Trophoblast cell (in vitro differentiated cells and primary cell): ENCODE measurements around the gene KCNQ1OT1.

ENCODE experiments used
- DNase-seq, 2 donors: peaks; one replicate each; pipeline ENCODE4 v3.0.0-alpha.2; 2016
- H2AFZ ChIP-seq: 2 replicates; pipeline ENCODE4 v1.6.1; 2013; ENCODE audit warnings: low read length, moderate library complexity, mild to moderate bottlenecking; ENCODE audit not compliant: insufficient read depth, poor library complexity
- H2AK5ac ChIP-seq: 2 replicates; pipeline ENCODE4 v1.6.1; 2013; ENCODE audit warnings: mild to moderate bottlenecking, low read length
- H2BK120ac ChIP-seq: 2 replicates; pipeline ENCODE4 v1.6.1; 2013; ENCODE audit warnings: low read length, mild to moderate bottlenecking, moderate library complexity; ENCODE audit not compliant: insufficient read depth, poor library complexity
- H2BK12ac ChIP-seq: 2 replicates; pipeline ENCODE4 v1.6.1; 2013; ENCODE audit warnings: mild to moderate bottlenecking, low read length, moderate library complexity
- H2BK5ac ChIP-seq: 2 replicates; pipeline ENCODE4 v1.6.1; 2013; ENCODE audit warnings: low read length, low read depth, moderate library complexity, mild to moderate bottlenecking; ENCODE audit not compliant: poor library complexity
- H3K14ac ChIP-seq: 2 replicates; pipeline ENCODE4 v1.6.1; 2013; ENCODE audit warnings: mild to moderate bottlenecking, low read length
- H3K18ac ChIP-seq: 2 replicates; pipeline ENCODE4 v1.6.1; 2013; ENCODE audit warnings: mild to moderate bottlenecking, low read length
- H3K23ac ChIP-seq: 2 replicates; pipeline ENCODE4 v1.6.1; 2013; ENCODE audit warnings: low read length
- H3K27ac ChIP-seq: 2 replicates; pipeline ENCODE4 v1.5.1; 2013; ENCODE audit warnings: low read depth, mild to moderate bottlenecking, inconsistent platforms, low read length, moderate library complexity
- H3K27me3 ChIP-seq: 2 replicates; pipeline ENCODE4 v1.6.1; 2013; ENCODE audit warnings: inconsistent platforms, mild to moderate bottlenecking, low read length, moderate library complexity; ENCODE audit not compliant: insufficient read depth
- H3K36me3 ChIP-seq, 2 experiments: 1 replicate in 1 of 2; 2 replicates in 1 of 2; pipeline ENCODE4 v1.6.1; 2013; ENCODE audit warnings: low read length in 2 of 2, mild to moderate bottlenecking in 2 of 2, moderate library complexity in 1 of 2; ENCODE audit not compliant: insufficient read depth in 2 of 2, control insufficient read depth in 1 of 2
- H3K4ac ChIP-seq: 2 replicates; pipeline ENCODE4 v1.6.1; 2013; ENCODE audit warnings: low read depth, mild to moderate bottlenecking, low read length, moderate library complexity
- H3K4me1 ChIP-seq, 2 experiments: 1 replicate in 1 of 2; 2 replicates in 1 of 2; pipeline ENCODE4 v1.6.1; 2013; ENCODE audit warnings: low read length in 2 of 2, mild to moderate bottlenecking in 2 of 2, moderate library complexity in 1 of 2; ENCODE audit not compliant: insufficient read depth in 2 of 2, control insufficient read depth in 1 of 2
- H3K4me2 ChIP-seq: 2 replicates; pipeline ENCODE4 v1.6.1; 2013; ENCODE audit warnings: inconsistent platforms, mild to moderate bottlenecking, low read length, moderate library complexity
- H3K4me3 ChIP-seq: 2 replicates; pipeline ENCODE4 v1.5.1; 2013; ENCODE audit warnings: mild to moderate bottlenecking, low read depth, low read length, inconsistent platforms
- H3K79me1 ChIP-seq: one replicate; pipeline ENCODE4 v1.6.1; 2013; ENCODE audit warnings: low read length
- H3K79me2 ChIP-seq: 2 replicates; pipeline ENCODE4 v1.6.1; 2013; ENCODE audit warnings: low read length, mild to moderate bottlenecking; ENCODE audit not compliant: control insufficient read depth, insufficient read depth, poor library complexity
- H3K9ac ChIP-seq: 2 replicates; pipeline ENCODE4 v1.6.1; 2013; ENCODE audit warnings: mild to moderate bottlenecking, low read length
- H3K9me3 ChIP-seq: 2 replicates; pipeline ENCODE4 v1.6.1; 2013; ENCODE audit warnings: low read depth, mild to moderate bottlenecking, control low read depth, inconsistent platforms, low read length; ENCODE audit not compliant: insufficient read depth
- H4K12ac ChIP-seq: 2 replicates; pipeline ENCODE4 v1.6.1; 2013; ENCODE audit warnings: low read depth, mild to moderate bottlenecking, low read length, moderate library complexity
- H4K8ac ChIP-seq: 2 replicates; pipeline ENCODE4 v1.6.1; 2013; ENCODE audit warnings: low read depth, mild to moderate bottlenecking, low read length, moderate library complexity
- H4K91ac ChIP-seq: one replicate; pipeline ENCODE4 v1.6.1; 2013; ENCODE audit warnings: low read depth, mild to moderate bottlenecking, low read length, moderate library complexity
- WGBS: extraction: QIAGEN DNeasy Blood & Tissue Kit; methylation state at CpG from one replicate; pipeline ENCODE4 v1.1.7; 2013; ENCODE audit warnings: missing lambda C conversion rate; ENCODE audit not compliant: insufficient read length, insufficient coverage; ENCODE audit errors: extremely low coverage; 5-methylcytosine and 5-hydroxymethylcytosine counted together

Gene KCNQ1OT1

DNA sequence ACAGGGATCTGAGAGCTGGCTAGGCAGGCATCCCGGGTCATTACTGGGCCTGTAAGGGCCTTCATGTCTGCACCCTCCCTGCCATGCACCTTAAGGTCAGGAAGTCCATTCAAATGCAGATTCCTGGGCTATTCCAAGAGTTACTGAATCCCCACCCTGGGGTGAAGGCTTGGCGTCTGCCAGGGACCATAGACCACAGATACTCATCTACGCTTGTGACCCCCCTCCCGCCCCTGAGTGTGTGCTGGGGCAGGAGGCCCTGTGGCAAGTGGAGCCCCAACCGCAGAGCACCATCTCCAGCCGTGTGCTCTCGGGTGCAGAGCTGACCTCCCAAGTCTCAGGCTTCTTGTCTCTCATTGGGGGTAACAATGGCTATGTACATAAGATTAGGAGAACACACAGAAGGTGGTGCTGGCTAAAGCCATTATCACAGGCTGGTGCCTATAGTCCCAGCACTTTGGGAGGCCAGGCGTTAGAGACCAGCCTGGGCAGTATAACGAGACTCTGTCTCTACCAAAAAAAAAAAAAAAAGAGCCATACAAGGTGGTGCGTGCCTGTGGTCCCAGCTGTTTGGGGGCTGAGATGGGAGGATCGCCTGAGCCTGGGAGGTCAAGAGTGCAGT is 19.1 kb upstream of the KCNQ1OT1 start:
- Histone ChIP-seq H3K18ac (no peak overlapping the region), H2AFZ (no peak overlapping the region), H3K23ac (no peak overlapping the region), H2BK5ac (no peak overlapping the region), H3K14ac (no peak overlapping the region), H4K91ac (no peak overlapping the region), H3K4me1 (no peaks in the 10 kb centered on the region), H2BK12ac (no peak overlapping the region), H3K27ac (no peak overlapping the region), H3K79me1 (no peaks in the 10 kb centered on the region), H3K27me3 (no peaks in the 10 kb centered on the region), H3K4me3 (no peak overlapping the region), H2AK5ac (no peak overlapping the region), H3K9me3 (peaks cover 7% of the 10 kb centered on the region), H3K79me2 (no peaks in the 10 kb centered on the region), H3K9ac (no peak overlapping the region), H4K8ac (no peak overlapping the region), H2BK120ac (no peak overlapping the region), H3K4me2 (no peak overlapping the region), H3K4ac (no peak overlapping the region), H4K12ac (no peak overlapping the region), H3K36me3 (no peaks in the 10 kb centered on the region)
- no CpG with 5 or more reads among the region's 11 CpGs for WGBS
- no peak for DNase-seq

DNA sequence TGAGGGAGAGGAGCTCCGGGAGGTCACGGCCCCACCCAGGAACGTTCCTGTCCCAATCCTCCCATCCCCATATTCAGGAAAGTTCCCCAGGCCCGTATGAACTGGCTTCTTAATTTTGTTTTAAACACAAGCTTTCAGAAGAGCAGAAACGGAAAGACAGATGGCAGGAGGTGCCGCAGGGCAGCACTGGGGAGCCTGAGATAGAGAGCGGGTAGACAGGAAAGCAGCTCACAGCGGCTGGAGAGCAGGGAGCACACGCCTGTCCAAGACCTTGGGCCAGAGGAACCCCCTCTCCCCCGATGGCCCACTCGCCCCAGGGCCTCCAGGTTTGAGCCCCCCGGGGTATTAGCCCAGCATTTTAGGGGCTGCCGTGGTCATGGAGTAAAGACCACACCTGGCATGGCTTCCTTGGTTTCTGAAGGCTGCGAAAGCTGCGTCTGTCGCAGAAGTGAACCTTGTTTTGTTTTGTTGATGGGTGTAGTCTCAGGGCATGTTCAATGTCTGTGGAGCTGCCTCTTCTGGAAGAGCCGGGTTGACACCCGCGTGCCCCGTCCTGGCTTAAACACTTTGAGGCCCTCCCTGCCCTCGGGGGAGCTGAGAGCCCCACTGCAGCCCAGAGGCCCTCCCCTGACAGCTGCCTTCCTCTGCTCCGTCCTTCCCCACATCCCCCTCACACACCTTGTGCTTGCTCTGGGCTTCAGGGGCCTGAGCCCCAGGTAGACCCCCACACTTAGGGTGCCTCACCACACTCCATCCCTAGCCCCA is 17.9 kb upstream of the KCNQ1OT1 start:
- Histone ChIP-seq H3K79me1 (no peaks in the 10 kb centered on the region), H2BK120ac (no peak overlapping the region), H3K9me3 (peaks cover 4% of the 10 kb centered on the region), H2AFZ (no peak overlapping the region), H4K12ac (no peak overlapping the region), H3K9ac (no peak overlapping the region), H3K27ac (no peak overlapping the region), H3K4ac (no peak overlapping the region), H2BK12ac (no peak overlapping the region), H3K4me3 (no peak overlapping the region), H3K36me3 (no peaks in the 10 kb centered on the region), H4K8ac (no peak overlapping the region), H3K4me2 (no peak overlapping the region), H3K4me1 (no peaks in the 10 kb centered on the region), H2BK5ac (no peak overlapping the region), H3K79me2 (no peaks in the 10 kb centered on the region), H4K91ac (no peak overlapping the region), H3K23ac (no peak overlapping the region), H3K18ac (no peak overlapping the region), H3K27me3 (no peaks in the 10 kb centered on the region), H2AK5ac (no peak overlapping the region), H3K14ac (no peak overlapping the region)
- WGBS, result no CpG with 5 or more reads among the region's 22 CpGs
- DNase-seq, result no peak

DNA sequence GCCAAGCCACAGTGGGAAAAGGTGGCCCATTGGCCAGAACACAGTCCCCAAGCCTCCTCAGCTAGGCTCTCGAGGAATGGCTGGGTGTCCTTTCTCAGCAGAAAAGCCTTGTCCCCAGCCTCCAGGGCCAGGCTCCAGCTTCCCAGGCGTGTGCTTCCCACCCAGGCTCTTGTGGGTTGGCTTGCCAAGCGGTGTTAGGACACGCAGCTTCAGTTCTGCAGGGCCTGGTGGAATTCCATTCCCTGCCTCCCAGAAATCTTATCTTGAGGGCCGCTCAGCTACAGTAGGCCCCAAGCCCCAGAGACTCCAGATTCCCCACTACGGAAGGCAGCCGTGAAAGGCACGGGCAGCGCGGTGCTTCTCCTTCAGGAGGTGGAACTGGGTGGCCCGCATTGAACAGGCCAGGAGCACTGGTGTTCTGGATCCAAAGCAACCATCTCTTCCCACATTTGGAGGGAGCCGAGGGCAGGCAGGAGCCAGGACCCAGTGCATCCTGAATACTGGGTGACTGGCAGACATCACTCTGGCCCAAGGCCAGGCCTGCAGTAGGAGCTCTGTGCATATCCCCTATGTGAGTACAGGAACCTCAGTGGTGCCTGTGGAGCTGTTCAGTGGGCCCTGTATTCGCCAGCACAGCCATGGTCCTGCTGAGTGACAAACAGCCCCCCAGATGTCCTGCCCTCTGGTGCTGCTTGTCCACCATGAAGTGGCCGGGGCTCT is 16.7 kb upstream of the KCNQ1OT1 start:
- H3K79me1 ChIP-seq, result no peaks in the 10 kb centered on the region
- WGBS, result no CpG with 5 or more reads among the region's 14 CpGs
- H4K12ac ChIP-seq, result no peak overlapping the region
- H3K9me3 ChIP-seq, result no peaks in the 10 kb centered on the region
- no peak overlapping the region for H3K4ac ChIP-seq
- peaks cover 2% of the 10 kb centered on the region for H3K27me3 ChIP-seq
- no peaks in the 10 kb centered on the region for H3K4me1 ChIP-seq
- no peak for DNase-seq
- H3K27ac ChIP-seq, result no peak overlapping the region
- H3K9ac ChIP-seq, result no peak overlapping the region
- H3K4me2 ChIP-seq, result no peak overlapping the region
- H2AFZ ChIP-seq, result no peak overlapping the region
- no peak overlapping the region for H2BK120ac ChIP-seq
- no peak overlapping the region for H2AK5ac ChIP-seq
- no peak overlapping the region for H4K91ac ChIP-seq
- H3K36me3 ChIP-seq, result no peaks in the 10 kb centered on the region
- H3K18ac ChIP-seq, result no peak overlapping the region
- no peak overlapping the region for H4K8ac ChIP-seq
- no peak overlapping the region for H2BK5ac ChIP-seq
- H3K79me2 ChIP-seq, result no peaks in the 10 kb centered on the region
- H3K23ac ChIP-seq, result no peak overlapping the region
- no peak overlapping the region for H3K14ac ChIP-seq
- no peak overlapping the region for H2BK12ac ChIP-seq
- no peak overlapping the region for H3K4me3 ChIP-seq

DNA sequence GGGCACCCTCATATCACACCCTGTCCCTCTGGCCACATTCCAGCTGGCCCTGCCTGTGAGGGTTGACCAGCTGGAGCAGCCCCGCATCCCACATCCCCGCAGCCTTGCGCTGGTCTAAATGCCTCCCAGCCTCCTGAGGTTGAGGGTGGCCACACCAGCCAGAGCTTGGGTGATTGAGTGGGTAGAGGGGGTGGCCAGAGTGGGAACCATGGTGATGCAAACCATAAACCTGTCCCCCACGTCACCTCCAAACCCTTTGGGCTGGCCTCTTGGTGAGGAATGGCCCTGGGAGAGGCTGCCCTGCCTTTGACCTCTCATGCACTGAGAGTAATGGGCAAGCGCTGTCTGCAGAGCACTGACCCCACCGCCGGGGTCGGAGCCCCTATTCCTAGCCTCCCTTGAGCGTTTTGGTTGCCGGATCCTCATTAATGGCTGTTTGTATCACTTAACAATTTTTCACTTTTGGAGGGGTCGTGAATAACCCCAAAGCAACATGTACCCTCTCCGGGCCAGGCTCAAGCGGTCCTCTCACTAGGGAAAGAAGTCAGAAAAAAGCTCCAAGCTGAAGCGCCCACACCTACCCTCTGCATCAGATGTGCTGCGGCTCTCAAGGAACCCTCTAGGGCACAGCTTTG is 16.0 kb upstream of the KCNQ1OT1 start:
- H3K9ac ChIP-seq, result no peak overlapping the region
- H3K4me1 ChIP-seq, result no peaks in the 10 kb centered on the region
- no peak overlapping the region for H4K8ac ChIP-seq
- H3K9me3 ChIP-seq, result peaks cover 3% of the 10 kb centered on the region
- no peak overlapping the region for H2BK120ac ChIP-seq
- no peak overlapping the region for H3K4me3 ChIP-seq
- no peak overlapping the region for H2BK12ac ChIP-seq
- H4K91ac ChIP-seq, result no peak overlapping the region
- H2AK5ac ChIP-seq, result no peak overlapping the region
- no peaks in the 10 kb centered on the region for H3K36me3 ChIP-seq
- H2BK5ac ChIP-seq, result no peak overlapping the region
- no peak for DNase-seq
- no peak overlapping the region for H3K23ac ChIP-seq
- no peak overlapping the region for H2AFZ ChIP-seq
- no peak overlapping the region for H4K12ac ChIP-seq
- no peaks in the 10 kb centered on the region for H3K79me2 ChIP-seq
- no peak overlapping the region for H3K4ac ChIP-seq
- no peaks in the 10 kb centered on the region for H3K79me1 ChIP-seq
- no peak overlapping the region for H3K4me2 ChIP-seq
- no peak overlapping the region for H3K14ac ChIP-seq
- no CpG with 5 or more reads among the region's 15 CpGs for WGBS
- no peak overlapping the region for H3K18ac ChIP-seq
- H3K27me3 ChIP-seq, result peaks cover 2% of the 10 kb centered on the region
- H3K27ac ChIP-seq, result no peak overlapping the region
